ENCODE results near the gene LIX1L. TPM values are rescaled to one million over a fixed set of nuclear protein-coding genes. Genes with fewer than 3 reads are reported as not detected.

Gene LIX1L
- polyA plus RNA-seq, 2 of the 4 experiments (the other 2 are of a cell fraction), result 10.5 to 35.8 TPM

GRCh38 chr1:145927063-145927886 is 30.5 kb downstream of the LIX1L start, which contains the start of gene RBM8A:
Gene RBM8A (minus strand): TSS chr1:145927484. CDS start chr1:145927426, 58 bp downstream.
- Histone ChIP-seq H3K9me3 (no peaks in the 10 kb centered on the region), H3K4me3 (peak within 1 kb of the TSS; percentile 84), H3K4me1 (peaks cover 10% of the 10 kb centered on the region; the same call in 2 of the 3 replicates), H3K4me2 (peak within 1 kb of the TSS; percentile 91), H3K27ac (peak within 1 kb of the TSS; percentile 97)
- 1% methylated on average over 36 of the region's 41 CpGs for WGBS (ENCODE audit: missing lambda C conversion rate)
- DNase-seq (ENCODE audit: low read depth in 1 of 2, low spot score in 1 of 2) (peak; percentile 86 to 99), FAIRE-seq (peak; percentile 77), ATAC-seq (peak; percentile 98)
- CTCF ChIA-PET, result interaction anchor here (0.8 to 6.2 kb wide), 16 partner anchors 8 to 82 kb away, joined by 3 to 41 read pairs (median 6); partner anchors contain the start of genes ANKRD34A, LIX1L, NUDT17 and PEX11B
- TF ChIP-seq GATA3 (IDR thresholded peaks at IDR 0.05; ENCODE audit: borderline replicate concordance), result 0 out of 2 replicates have a peak, but pooled peaks have one; percentile 18
- peak; percentile 72 for TF ChIP-seq REST (IDR thresholded peaks at IDR 0.05)
- peak; percentile 49; the same call in 1 of the 2 replicates for TF ChIP-seq E2F6 (IDR thresholded peaks at IDR 0.05; ENCODE audit: borderline replicate concordance, low read depth)
- no peak for TF ChIP-seq EHMT2 (IDR thresholded peaks at IDR 0.05; ENCODE audit: low read depth)
- TF ChIP-seq HOXA7 (CRISPR knock-in tag; IDR thresholded peaks at IDR 0.05), result 0 out of 2 replicates have a peak, but pooled peaks have one; percentile 43
- 0 out of 2 replicates have a peak, but pooled peaks have one; percentile 17 for TF ChIP-seq FOSB (CRISPR knock-in tag; IDR thresholded peaks at IDR 0.05)
- TF ChIP-seq ZFP36 (IDR thresholded peaks at IDR 0.05; ENCODE audit: borderline replicate concordance, partially characterized antibody), result no peak
- TF ChIP-seq HOXB5 (CRISPR knock-in tag; IDR thresholded peaks at IDR 0.05), result 0 out of 2 replicates have a peak, but pooled peaks have one; percentile 23
- TF ChIP-seq EP300 (IDR thresholded peaks at IDR 0.05), result no peak
- no peak for TF ChIP-seq RCOR1 (IDR thresholded peaks at IDR 0.05; ENCODE audit: low read depth, low read length)
- TF ChIP-seq CTCF (IDR thresholded peaks at IDR 0.05), result peak; percentile 60
- peak; percentile 95 for TF ChIP-seq BCL3 (IDR thresholded peaks at IDR 0.05)
- TF ChIP-seq, protein P1, sequence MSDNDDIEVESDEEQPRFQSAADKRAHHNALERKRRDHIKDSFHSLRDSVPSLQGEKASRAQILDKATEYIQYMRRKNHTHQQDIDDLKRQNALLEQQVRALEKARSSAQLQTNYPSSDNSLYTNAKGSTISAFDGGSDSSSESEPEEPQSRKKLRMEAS (IDR thresholded peaks at IDR 0.05), result peak; percentile 74
- 0 out of 2 replicates have a peak, but pooled peaks have one; percentile 43 for TF ChIP-seq TP53 (CRISPR knock-in tag; IDR thresholded peaks at IDR 0.05)
- TF ChIP-seq CBX8 (IDR thresholded peaks at IDR 0.05), result peak; percentile 53; the same call in 1 of the 2 replicates
- peak; percentile 50; the same call in 1 of the 2 replicates for TF ChIP-seq MYC (IDR thresholded peaks at IDR 0.05; ENCODE audit: borderline replicate concordance, low read length)
- peak; percentile 92 for TF ChIP-seq POLR2A (IDR thresholded peaks at IDR 0.05; ENCODE audit: low read length)
- TF ChIP-seq, protein P2, sequence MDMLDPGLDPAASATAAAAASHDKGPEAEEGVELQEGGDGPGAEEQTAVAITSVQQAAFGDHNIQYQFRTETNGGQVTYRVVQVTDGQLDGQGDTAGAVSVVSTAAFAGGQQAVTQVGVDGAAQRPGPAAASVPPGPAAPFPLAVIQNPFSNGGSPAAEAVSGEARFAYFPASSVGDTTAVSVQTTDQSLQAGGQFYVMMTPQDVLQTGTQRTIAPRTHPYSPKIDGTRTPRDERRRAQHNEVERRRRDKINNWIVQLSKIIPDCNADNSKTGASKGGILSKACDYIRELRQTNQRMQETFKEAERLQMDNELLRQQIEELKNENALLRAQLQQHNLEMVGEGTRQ (IDR thresholded peaks at IDR 0.05), result no peak
- TF ChIP-seq JUN (IDR thresholded peaks at IDR 0.05), result peak; percentile 94 to 95
- peak; percentile 34; the same call in 1 of the 3 replicates for TF ChIP-seq SMC3 (IDR thresholded peaks at IDR 0.05)
- TF ChIP-seq EHF (CRISPR knock-in tag; IDR thresholded peaks at IDR 0.05), result no peak
- peak; percentile 93 for TF ChIP-seq KDM5A (IDR thresholded peaks at IDR 0.05)
- TF ChIP-seq TFCP2L1 (CRISPR knock-in tag; IDR thresholded peaks at IDR 0.05), result peak; percentile 39; the same call in 1 of the 2 replicates
- peak; percentile 98 for TF ChIP-seq PHF8 (IDR thresholded peaks at IDR 0.05; ENCODE audit: borderline replicate concordance, low read depth)
- TF ChIP-seq RAD21 (conservative IDR thresholded peaks at IDR 0.05 in 1 of 2, IDR thresholded peaks at IDR 0.05 in 1 of 2), result peak; percentile 15 to 20; a peak in 1 of 5 replicates
- POLR2A ChIA-PET, result interaction anchor here (0.6 to 3.3 kb wide), 28 partner anchors 9 to 646 kb away, joined by 3 to 62 read pairs (median 5); partner anchors contain the start of genes ANKRD34A, LIX1L, NUDT17 and PEX11B

All from A549 (cell line).